Measurements from ENCODE around the gene TSPEAR.
A peak's percentile ranks its signal among the peaks of the same experiment; 100 is the strongest.

TSPEAR gene

DNA sequence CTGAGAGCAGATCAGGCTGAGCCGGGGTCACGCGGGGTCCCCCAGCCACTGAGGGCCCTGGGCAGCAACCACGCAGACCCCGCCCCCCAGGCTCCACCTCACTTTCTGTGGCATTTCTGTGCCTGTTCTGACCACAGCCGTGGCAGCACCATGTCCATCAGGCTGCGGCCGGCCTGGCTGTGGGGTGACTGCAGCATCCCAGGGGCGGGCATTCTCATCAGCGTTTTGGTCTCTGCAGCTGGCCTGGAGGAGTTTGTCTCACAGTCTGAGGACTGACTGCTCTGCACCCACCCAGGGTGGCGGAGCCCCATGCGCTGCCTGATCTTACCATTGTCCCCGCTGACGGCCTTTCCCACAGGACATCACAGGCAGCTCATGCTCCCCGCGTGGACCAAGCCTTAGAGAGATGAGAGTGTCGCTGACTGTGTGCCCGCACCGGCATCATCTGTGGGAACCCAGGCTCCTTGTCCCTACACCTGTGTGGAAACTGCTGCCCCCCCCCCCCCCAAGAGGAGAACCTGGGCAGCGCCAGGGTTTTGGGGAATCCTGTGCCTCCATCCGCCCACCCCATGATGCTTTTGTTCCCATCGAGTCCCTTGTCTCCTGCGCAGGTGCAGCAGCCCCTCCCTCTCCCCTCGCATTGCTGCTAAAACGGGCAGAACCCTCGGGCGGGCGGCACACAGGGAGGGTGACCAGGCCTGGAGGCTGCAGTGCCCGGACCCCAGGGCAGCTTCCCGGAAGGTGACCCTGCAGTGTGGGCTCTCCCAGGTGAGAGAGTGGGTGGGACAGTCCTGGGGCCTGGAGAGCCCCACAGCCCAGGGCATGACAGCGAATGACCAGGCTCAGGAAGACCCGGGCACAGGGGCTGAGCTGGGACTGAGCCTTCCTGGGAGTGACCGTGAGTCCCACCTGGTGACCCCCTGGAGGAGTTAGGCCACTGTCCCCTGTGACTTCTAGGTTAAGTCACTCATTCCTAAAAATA, 173.2 kb downstream of the TSPEAR start:
- DNase-seq: peak; percentile 20

DNA sequence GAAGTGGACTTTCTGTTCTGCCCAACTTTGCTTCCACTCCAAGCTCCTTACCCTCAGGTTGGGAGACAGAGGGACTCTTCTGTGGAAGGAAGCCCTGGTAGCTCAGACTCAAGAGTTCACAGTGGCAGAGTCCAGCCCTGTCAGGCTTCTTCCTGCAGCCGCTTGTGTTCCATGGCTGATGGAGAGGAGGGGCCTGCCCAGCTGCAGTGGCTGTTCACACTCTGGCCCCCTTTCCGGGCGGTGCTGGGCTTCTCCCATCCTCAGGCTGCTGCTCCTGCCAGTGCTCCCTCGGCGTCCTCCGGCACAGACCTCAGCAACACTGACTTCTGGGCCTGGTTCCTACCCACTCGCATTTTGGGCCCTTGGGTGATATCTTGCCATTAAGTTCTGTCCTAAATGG, 175.4 kb downstream of the TSPEAR start:
- DNase-seq: peak; percentile 32

DNA sequence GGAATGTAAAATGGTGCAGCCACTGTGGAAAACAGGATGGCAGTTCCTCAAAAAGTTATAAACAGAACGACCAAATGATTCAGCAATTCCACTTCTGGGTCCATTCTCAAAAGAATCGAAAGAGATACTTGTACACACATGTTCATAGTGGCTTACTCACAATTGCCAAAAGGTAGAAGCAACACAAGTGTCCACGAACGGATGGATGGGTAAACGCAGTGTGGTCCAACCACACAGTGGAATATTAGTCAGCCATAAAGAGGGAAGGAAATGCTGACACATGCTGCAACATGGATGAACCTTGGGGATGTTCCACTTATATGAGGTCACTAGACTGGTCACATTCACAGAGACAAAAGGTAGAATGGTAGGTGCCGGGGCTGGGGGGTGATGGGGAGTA, 176.7 kb downstream of the TSPEAR start:
- peak; percentile 20 for DNase-seq

DNA sequence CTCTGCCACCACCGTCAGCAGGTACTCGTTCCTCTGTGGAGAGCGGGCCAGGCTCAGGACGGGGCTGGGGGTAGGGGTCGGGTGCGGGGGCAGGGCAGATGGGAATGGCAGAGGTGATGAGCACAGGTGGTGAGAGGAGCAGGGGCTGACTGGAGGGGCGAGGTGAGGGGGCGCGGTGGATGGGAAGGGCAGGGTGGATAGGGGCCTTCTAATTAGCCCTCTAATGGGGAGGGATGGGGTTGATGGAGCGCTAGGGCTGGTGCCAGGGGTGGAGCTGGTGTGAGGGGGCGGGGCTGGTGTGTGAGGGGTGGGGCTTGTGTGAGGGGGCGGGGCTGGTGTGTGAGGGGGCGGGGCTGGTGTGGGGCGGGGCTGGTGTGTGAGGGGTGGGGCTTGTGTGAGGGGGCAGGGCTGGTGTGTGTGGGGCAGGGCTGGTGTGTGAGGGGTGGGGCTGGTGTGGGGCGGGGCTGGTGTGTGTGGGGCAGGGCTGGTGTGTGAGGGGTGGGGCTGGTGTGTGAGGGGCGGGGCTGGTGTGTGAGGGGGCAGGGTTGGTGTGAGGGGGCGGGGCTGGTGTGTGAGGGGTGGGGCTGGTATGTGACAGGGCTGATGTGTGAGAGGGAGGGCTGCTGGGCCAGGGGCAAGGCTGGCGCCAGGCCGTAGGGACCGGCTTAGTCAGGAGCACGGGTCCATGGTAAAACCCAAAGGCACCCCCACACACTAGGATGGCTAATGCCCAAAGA, 177.3 kb downstream of the TSPEAR start:
- DNase-seq: peak; percentile 10

DNA sequence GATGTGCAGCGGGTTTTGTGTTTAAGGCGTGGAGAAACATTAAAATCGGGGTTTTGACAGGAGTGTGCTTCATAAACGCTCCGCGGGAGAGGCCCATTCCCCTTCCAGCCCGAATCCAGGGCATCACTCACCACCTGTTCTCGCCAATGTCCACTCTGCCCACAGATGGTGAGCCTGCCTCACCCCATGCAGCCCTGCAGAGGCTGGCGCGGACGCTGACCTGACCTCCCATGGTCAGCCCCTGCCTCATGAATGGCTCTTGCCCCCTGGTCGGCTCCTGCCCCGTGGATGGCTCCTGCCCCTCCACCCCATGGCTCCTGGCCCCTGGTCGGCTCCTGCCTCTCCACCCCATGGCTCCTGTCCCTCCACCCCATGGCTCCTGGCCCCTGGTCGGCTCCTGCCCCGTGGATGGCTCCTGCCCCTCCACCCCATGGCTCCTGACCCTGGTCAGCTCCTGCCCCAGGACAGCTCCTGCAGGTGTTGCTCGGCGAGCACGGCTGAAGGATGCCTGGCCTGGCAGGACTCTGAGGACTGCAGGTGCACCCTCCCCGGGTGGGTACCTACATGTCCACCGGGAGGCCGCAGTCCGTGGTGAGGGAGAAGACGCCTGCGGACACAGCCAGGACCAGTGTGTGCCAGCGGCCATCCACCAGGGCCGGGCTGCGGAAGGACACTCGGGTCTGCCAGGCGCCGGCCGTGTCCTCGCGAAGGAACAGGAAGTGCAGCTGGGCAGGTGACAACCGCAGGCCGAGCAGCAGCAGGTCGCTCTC, 178.1 kb downstream of the TSPEAR start:
- peak; percentile 33 for DNase-seq

DNA sequence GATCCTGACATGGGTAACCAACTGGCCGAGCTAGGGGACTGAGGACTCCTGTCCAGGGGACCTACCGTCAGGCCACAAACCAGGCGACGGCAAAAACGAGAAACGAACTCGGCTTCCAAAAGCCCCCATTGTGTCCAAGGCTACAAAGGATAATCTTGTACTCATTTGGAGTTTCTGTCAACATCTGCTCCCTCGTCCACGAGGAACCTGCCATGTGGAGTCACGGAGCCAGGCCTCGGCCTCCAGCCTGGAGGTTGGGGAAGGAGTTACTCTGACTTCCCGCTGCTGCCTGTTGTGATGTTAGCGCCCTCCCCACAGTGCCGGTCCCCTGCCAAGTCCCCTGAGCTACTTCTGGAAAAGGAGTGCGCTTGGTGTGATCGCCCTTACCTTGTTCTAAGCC, 178.7 kb downstream of the TSPEAR start:
- peak; percentile 23 for DNase-seq

DNA sequence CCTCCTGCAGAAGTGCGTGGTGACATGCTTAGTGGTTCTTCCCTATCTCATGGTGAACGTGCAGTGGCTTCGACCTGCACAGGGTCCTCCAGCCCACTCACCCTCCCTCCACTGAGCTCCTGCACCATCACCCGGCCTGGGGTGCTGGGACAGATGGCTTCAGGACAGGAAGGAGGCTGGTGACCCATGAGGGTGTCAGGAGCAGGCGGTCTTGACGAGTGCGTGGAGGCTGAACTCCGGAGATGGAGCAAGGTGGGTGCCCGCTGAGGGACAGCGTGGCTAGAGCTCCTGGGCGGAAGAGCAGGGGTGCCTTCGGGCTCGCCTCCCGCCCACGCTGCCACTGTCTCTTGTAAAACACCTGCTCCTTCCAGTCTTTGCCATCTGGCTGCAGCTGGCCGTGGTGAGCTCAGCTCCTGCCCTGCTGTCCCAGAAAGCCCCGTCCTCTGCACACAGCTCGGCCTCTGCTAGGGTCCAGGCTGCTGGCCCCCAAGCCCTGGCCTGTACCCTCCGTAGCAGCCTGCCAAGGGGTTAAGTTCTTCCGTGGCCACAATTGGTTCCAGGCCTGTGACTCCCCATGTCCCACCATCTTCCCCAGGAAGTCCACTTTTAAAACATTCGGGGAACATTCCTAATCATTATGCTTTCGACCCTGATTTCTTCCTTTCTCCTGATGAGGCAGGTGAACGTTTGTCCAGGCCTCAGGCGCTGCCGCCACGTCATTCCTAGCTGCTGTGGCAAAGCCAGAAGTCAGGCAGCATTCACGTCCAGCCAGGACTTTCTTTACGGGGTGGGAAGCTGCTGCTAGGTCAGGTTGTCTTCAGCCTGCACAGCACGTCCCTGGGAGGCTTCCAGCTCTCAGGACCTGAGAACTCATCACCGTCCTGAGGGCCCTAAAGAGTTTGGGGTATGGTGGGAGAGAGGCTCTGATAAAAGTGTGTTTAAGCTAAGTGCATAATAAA, 179.5 kb downstream of the TSPEAR start:
- DNase-seq: peak; percentile 38

DNA sequence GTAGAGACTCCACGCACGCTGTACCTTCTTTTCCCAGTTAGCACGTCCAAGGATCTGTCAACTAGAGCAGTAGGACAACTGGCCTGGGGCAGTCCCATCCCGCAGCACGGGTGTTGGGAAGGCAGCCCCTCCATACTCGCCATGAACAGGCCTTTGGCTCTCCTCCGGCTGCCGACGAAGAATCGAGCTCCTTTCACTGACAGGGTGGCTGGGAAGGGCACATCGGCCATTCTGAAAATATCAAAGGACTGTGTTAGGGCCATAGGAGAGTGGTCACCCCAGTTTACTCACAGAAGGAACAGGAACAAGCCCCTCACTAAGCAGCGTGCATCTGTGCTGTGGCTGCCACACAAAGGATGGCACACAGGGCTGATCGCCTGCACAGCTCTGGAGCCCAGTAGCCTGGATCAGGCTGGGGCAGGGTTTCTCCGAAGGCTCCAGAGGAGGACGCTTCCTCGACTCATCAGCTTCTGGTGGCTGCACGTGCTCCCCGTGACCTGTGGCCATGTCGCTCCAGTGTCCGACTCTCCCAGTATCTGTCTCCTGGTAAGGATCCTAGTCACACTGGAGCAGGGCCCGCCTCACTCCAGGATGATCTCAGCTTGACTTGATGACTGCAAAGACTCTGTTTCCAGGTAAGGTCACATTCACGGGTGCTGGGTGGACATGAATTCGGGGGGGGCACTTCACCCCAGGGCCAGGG, 180.3 kb downstream of the TSPEAR start:
- peak; percentile 37 for DNase-seq

DNA sequence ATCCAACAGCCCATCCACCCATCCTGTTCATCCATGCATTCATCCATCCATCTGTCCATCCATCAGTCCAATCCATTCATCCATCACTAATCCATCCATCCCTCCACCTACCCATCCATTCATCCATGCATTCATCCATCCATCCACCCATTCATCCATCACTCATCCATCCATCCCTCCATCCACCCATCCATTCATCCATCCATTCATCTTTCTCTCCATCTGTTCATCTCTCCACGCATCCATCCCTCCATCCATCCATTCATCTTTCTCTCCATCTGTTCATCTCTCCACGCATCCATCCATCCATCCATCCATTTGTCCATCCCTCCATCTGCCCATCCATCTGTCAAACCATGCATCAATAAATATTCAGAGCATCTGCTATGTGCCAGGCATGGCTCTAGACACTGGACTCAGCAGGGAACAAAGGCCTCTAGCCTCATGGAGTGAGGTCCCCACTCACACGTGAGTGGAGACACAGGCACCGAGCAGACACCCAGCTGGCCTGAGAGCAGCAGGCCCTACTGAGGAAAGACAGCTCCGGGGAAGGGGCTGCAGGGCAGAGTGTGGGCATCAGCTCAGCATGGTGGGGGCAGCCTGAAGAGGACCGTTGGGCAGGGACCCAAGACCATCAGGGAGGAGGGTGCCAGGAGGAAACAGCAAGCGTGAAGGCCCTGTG, 181.0 kb downstream of the TSPEAR start:
- DNase-seq: peak; percentile 25

DNA sequence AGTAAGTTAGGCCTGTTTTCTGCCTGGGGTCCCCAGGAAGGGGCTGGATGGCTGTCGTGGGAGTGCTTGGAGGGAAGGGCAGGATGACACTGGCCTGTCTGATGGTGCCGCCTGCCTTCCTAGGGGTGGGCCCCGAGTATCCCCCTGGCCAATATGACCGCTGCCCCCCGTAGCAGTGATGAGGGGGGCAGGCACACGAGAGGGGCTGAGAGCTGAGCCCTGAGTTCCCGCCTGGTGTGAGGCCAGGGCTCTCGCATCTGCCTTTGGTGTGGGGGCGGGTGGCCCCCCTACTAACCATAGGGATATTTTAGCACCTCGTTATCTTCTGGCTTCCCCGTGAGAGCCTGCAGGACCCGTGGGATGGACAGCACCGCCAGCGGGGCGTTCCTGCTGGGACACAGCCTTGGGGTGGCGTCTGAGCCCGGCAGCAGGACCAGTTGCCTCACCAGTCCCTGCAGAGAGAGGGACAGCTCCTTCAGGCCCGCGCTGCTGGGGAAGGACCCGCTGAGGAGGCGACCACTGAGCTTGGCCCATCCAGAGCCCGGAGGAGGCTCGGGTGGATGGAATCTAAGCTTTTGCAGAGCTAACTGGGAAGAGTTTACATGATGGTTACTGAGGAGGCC, 181.8 kb downstream of the TSPEAR start:
- DNase-seq: peak; percentile 19

DNA sequence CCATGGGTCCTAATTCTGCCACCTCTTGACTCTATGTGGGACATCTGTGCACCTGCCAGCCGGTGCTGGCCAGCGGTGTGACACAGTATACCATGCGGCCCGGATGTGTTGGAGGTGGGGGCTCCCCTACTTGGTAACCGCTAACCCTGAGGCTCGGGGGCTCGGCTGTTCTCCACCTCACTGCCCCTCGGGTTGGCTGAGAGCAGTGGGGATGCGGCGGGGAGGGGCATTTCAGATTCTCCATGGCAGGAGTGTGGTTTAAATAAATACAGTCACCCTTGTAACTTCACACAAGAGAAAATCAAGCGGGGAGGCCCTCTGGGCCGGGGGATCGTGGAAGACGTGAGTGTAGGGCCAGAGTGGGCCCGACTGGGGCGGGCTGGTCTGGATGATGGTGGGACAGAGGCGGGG, 182.4 kb downstream of the TSPEAR start:
- DNase-seq: peak; percentile 16

DNA sequence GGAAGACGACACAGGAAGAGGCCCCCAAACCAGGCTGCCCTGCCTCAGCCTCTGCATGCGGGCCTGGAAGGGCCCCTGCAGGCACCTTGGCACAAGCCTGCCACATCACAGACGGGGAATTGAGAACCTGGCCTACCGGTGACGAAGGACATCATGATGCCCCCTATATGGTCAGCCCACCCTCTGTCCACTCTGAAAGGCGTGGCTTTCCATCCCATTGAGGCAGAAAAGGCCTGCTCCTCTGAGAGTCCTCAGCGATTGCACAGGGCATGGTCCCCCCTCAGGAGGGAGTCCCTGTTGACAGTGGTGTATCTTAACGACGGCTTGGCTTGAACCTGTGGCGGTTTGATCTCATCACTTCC, 182.8 kb downstream of the TSPEAR start:
- peak; percentile 29 for DNase-seq

DNA sequence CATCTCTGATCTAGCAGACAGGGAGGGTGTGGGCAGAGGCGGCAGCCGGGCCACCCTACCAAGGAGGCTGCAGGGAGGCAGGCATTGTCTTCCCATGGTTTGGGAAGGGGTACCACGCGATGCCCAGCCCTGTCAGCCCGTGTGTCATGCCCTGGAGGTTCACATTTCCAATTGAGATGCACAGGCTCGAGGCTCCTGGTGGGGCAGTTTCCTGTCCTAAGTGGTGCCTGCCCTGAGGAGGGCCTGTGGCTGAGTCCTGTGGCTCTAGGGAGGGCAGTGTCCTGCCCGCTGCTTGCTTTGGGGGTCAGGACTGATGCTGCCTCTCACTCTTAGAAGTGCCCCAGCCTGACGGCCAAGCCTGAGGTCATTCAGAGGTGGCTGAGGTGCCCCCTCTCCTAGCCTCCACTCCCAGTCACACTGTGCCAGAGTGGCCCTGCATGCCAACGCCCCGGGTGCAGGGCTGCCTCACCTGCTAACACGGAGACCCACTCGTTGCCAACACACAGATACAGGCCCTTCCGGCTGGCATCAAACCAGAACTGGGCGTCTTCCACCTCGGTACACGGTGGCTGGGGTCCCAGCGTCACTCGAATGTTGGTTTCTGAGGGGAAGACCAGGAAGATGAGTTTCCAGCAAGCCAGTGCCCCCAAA, 183.3 kb downstream of the TSPEAR start:
- no peak for DNase-seq

DNA sequence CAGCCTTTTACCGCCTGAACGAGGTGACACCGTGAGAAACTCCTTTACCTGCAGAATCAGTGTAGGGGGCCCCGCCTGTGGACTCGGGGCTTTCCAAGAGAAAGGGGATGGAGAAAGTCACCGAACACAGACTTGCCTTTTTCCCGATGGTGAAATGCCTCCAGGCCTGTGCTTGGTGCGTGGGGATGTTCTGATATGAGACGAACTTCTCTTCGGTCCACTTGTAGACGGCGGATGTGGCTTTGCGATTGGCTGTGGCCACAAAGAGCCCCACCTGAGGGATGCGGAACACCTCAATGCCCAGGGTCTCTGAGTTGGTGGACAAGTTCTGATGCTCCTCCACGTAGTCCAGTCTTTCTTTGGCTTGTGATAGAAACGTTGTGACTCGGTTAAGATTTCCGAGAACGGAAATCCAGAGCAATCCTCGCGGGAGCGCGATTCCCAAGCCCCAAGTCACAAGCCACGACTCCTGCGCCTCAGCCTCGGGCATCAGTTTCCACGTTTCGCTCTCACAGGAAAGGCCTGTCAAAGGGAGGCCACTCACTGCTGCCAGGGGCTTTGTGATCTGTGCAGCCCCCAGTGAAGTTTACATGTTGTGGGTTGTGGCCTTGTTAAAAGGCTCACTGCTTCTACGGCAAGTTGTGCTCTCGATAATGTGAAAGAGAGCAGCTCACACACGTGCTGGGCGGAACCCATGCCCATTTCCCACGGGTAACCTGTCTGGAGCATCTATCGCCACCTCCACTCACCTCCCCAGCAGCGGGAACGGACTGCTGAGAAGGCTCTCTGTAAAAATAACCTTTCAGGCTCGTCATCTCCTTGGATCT, 184.0 kb downstream of the TSPEAR start:
- DNase-seq: no peak

DNA sequence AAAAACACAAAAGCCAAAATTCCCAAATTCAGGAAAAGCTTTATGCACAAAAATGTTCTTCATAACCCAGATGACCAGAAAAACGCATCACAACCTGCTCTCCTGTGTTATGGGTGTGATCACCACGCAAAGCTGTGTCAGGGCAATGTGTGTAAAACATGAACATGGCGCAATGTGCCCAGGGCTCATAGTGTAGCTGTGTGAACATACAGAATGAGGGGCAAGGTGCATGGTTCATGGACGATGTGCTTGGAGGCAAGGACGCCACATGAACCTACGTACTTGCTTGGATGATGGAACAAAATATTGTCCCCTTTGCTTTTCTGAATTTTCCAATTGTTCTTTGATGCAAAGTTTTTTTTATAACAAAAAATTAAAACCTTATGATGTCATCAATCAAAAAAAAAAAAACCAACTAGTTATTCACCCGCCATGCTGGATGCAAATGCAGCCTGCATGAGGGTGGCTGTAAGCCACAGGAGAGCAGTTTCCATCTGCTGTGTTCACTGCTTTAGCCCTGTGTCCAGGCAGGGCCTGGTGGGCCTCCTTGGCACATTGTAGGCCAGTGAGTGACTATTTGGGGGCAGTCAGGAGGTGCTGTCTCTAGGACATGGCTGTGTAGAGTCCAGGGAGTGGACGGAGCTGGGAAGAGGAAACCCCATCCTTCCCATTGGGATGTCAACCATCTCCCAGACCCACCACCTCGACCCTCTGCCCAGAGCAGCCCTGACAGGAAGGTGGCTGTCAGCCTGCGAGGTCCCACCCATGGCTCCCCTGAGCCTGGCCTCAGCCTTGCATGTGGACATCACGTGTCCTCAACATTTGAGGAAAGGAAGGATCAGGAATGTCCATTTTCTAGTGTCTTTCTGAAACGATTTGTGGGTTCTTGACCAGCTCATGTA, 185.0 kb downstream of the TSPEAR start:
- DNase-seq: no peak

DNA sequence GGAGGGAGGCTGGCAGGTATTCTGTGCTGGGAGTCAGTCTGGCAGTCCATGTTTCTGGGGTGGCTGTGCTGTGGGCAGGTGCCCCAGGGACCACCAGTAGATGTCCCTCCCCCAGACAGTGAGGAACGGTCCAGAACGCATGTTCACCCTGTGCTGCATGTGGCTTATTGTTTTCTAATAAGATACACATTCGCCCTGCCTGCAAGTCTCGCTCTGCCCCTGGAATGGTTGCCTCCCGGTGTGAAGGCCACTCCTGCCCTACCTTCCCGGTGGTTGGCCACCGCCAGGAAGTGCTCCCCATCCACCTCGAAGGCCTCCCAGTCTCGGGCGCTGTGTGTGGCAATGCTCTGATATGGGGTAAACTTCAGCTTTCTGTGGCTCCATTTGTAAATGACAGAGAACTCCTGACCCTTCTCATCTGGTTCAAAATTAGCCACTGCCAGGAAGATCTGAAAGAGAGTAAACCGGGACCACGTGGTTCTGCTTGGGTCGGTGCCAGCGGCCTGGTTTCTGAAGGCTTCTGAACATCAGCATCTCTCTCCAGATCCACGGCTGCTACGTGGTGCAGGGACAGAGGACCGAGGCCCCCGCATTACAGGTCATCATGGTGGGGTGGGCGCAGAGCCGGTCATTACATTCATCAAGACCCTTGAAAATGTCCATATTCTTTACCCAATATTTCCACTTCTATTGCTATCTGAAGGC, 185.8 kb downstream of the TSPEAR start:
- peak; percentile 12 for DNase-seq
